ENCODE measurements around the gene PTAR1.
"Not testable (repeated sequence)": the region's sequence is repeated elsewhere in the genome, so short reads cannot be mapped to it uniquely, and the experiment has no call there.

- not testable (repeated sequence) for TF ChIP-seq CTCF (IDR thresholded peaks at IDR 0.05); POLR2A (IDR thresholded peaks at IDR 0.05); POLR2AphosphoS5 (IDR thresholded peaks at IDR 0.05; ENCODE audit: insufficient read depth in 1 of 2, low read depth in 1 of 2)
These were observed 40.2 kb upstream of the PTAR1 start for GRCh38 chr9:69800027-69800426.

All from vagina (tissue), 2 donors.